Glutamatergic neuron (in vitro differentiated cells): Measurements from ENCODE around the gene MSANTD3. TPM values are rescaled to one million over a fixed set of nuclear protein-coding genes. Genes with fewer than 3 reads are reported as not detected.

Experiments
- DNase-seq: peaks from one replicate; pipeline ENCODE4 v3.0.0; 2022
- H3K27ac Mint-ChIP-seq: one replicate; pipeline ENCODE4 v1.8.0; 2020; ENCODE audit warnings: mild to moderate bottlenecking, mixed read lengths, inconsistent platforms; ENCODE audit not compliant: unreplicated experiment
- H3K27me3 Mint-ChIP-seq: one replicate; pipeline ENCODE4 v1.8.0; 2020; ENCODE audit warnings: mild to moderate bottlenecking, moderate library complexity, mixed read lengths, inconsistent platforms; ENCODE audit not compliant: unreplicated experiment
- H3K36me3 Mint-ChIP-seq: one replicate; pipeline ENCODE4 v1.8.0; 2020; ENCODE audit warnings: mild to moderate bottlenecking, mixed read lengths, inconsistent platforms; ENCODE audit not compliant: unreplicated experiment
- H3K4me1 Mint-ChIP-seq: one replicate; pipeline ENCODE4 v1.8.0; 2020; ENCODE audit warnings: mild to moderate bottlenecking, low read depth, mixed read lengths, inconsistent platforms; ENCODE audit not compliant: unreplicated experiment
- H3K4me3 Mint-ChIP-seq: one replicate; pipeline ENCODE4 v1.8.0; 2020; ENCODE audit warnings: mild to moderate bottlenecking, mixed read lengths, inconsistent platforms; ENCODE audit not compliant: unreplicated experiment
- H3K9me3 Mint-ChIP-seq: one replicate; pipeline ENCODE4 v1.8.0; 2020; ENCODE audit warnings: mild to moderate bottlenecking, moderate library complexity, mixed read lengths, inconsistent platforms; ENCODE audit not compliant: unreplicated experiment
- total RNA-seq: library from RNA; stranded (reverse); fragmentation: NEBNext Ultra II Directional; extraction: Animal tissue kit (Norgen Biotek cat#: 25700); gene quantifications from one replicate; pipeline ENCODE4 v1.2.1, GENCODE V29; 2021; ENCODE audit not compliant: unreplicated experiment
- TF ChIP-seq, protein P1 (sequence below): fragments of 200-600 bp; sonication (generic); IDR thresholded peaks from one replicate; pipeline ENCODE4 v1.5.0; 2021; ENCODE audit not compliant: partially characterized antibody, unreplicated experiment

MSANTD3 gene
- total RNA-seq, 1 donor from 2014 or later, result 49.3 TPM

DNA sequence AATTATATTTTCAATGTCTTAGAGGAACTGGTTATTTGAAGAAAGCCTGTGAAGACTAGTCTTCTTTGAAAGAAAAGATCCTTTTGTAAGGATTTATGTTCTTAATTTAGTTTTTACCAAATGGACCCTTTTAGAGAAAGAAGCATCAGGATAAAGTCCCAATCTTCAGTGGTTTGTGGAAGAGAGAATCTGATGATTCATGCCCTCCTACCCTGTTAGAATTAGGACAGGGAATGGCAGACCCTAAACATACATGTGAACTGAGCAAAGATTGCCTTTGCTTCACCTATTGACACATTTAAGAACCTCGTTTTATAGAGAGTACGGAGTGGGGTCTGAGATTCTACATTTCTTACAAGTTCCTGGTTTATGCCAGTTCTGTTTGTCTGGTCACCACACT is 26.0 kb downstream of the MSANTD3 start:
- Mint-ChIP-seq H3K9me3 (peaks cover 2% of the 10 kb centered on the region), H3K4me1 (no peaks in the 10 kb centered on the region), H3K36me3 (peaks cover 14% of the 10 kb centered on the region), H3K27ac (no peak overlapping the region), H3K4me3 (no peak overlapping the region), H3K27me3 (peaks cover 3% of the 10 kb centered on the region)
- TF ChIP-seq, protein P1, sequence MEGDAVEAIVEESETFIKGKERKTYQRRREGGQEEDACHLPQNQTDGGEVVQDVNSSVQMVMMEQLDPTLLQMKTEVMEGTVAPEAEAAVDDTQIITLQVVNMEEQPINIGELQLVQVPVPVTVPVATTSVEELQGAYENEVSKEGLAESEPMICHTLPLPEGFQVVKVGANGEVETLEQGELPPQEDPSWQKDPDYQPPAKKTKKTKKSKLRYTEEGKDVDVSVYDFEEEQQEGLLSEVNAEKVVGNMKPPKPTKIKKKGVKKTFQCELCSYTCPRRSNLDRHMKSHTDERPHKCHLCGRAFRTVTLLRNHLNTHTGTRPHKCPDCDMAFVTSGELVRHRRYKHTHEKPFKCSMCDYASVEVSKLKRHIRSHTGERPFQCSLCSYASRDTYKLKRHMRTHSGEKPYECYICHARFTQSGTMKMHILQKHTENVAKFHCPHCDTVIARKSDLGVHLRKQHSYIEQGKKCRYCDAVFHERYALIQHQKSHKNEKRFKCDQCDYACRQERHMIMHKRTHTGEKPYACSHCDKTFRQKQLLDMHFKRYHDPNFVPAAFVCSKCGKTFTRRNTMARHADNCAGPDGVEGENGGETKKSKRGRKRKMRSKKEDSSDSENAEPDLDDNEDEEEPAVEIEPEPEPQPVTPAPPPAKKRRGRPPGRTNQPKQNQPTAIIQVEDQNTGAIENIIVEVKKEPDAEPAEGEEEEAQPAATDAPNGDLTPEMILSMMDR, result no peak
- DNase-seq, result no peak

DNA sequence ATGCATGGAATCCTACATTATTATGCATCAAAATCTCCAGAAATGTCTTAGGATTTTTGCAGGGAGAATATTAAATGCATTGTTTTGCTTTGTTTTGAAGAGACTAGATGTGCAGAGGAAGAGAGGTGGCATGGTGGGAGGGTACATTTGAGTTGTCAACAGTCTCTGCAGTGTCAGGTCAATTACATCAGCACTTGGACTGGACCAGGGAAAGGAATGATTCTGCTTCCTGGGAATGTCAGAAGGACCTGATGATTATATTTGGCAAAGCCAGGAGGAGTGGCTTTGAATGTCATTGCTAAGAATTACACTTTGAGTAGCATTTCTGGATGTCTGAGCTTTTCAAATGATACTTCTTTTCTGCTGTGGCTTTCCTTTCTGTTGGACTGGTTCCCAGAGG is 28.5 kb downstream of the MSANTD3 start:
- DNase-seq, result no peak
- H3K27ac Mint-ChIP-seq, result no peak overlapping the region
- peaks cover 14% of the 10 kb centered on the region for H3K36me3 Mint-ChIP-seq
- H3K27me3 Mint-ChIP-seq, result peaks cover 3% of the 10 kb centered on the region
- TF ChIP-seq, protein P1, result no peak
- no peaks in the 10 kb centered on the region for H3K4me1 Mint-ChIP-seq
- H3K4me3 Mint-ChIP-seq, result no peak overlapping the region
- peaks cover 2% of the 10 kb centered on the region for H3K9me3 Mint-ChIP-seq

DNA sequence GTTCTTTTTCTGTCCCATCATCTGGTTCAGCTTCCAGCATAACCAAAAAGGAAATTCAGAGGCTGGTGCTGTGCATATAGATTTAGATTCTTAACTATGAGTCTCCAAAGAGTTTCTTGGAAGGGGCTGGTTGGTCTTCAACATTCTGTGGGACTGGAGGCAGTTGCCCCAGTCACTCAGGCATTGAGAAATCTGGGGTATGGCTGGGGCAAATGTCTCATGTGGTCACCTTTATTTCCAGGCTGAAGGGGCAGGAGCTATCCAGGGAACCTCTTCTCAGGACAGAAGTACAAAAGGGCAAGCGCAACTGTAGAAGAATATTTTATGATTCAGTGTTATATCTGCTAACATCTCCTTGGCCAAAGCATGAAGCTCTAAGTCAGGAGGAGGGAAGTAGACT is 30.6 kb downstream of the MSANTD3 start:
- no peak for DNase-seq
- H3K27me3 Mint-ChIP-seq, result peaks cover 3% of the 10 kb centered on the region
- no peak overlapping the region for H3K4me3 Mint-ChIP-seq
- peaks cover 2% of the 10 kb centered on the region for H3K9me3 Mint-ChIP-seq
- H3K4me1 Mint-ChIP-seq, result no peaks in the 10 kb centered on the region
- peaks cover 10% of the 10 kb centered on the region for H3K36me3 Mint-ChIP-seq
- H3K27ac Mint-ChIP-seq, result no peak overlapping the region
- TF ChIP-seq, protein P1, result no peak

DNA sequence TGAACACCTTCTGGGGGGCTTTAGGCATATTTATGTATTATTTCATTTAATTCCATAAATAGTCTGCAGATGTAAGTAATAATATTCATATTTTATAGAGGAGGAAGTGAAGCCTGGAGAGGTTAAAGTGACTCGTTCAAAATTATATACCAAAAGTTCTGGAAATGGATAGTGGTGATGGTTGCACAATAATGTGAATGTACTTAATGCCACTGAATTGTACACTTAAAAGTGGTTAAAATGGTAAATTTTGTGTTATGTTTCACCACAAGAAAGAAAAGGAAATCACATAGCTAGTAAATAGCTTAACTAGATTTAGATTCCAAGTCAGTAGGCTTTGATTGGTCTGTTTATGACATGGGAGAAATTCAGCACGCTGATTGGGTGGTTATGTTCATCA is 33.0 kb downstream of the MSANTD3 start:
- Mint-ChIP-seq H3K4me1 (no peaks in the 10 kb centered on the region), H3K27ac (no peak overlapping the region), H3K36me3 (no peaks in the 10 kb centered on the region), H3K9me3 (peaks cover 2% of the 10 kb centered on the region), H3K27me3 (no peaks in the 10 kb centered on the region), H3K4me3 (no peak overlapping the region)
- no peak for DNase-seq
- TF ChIP-seq, protein P1, result no peak

DNA sequence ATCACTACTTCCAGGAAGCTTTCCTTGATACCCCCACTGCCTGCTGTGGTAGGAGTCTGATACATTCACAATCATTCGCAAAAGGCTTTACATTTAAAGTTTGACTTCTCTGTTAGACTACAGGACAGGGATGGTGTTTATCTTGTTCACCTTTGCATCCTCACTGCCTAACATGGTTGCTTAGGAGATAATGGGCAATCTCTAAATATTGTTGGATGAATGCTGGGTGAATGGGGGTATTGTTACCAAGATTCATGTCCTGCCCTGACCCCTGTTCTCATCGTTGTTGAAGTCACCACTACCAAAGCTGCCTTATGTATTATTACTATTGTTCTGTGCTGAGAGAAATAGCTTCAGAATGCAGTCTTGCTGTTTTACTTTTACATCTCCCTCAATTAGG is 38.3 kb downstream of the MSANTD3 start:
- TF ChIP-seq, protein P1, result no peak
- Mint-ChIP-seq H3K4me1 (peaks cover 14% of the 10 kb centered on the region), H3K9me3 (peaks cover 8% of the 10 kb centered on the region), H3K36me3 (no peaks in the 10 kb centered on the region), H3K4me3 (no peak overlapping the region), H3K27ac (no peak overlapping the region), H3K27me3 (peaks cover 2% of the 10 kb centered on the region)
- DNase-seq, result no peak
